ENCODE results near the gene NOS1. TPM values are rescaled to one million over a fixed set of nuclear protein-coding genes. Genes with fewer than 3 reads are reported as not detected.

Gene NOS1
- total and polyA plus RNA-seq, 2 experiments from 2014 or later, result 0.63 to 3.0 TPM

- ATAC-seq, result peak; percentile 61
Measured at GRCh38 chr12:117377758-117378157, 16.3 kb upstream of the NOS1 start.

GRCh38 chr12:117370588-117370987 lies 9.2 kb upstream of the NOS1 start:
- Histone ChIP-seq H4K20me1 (replicated peaks; ENCODE audit: insufficient read depth) (no peaks in the 10 kb centered on the region), H3K4me3 (no peak overlapping the region), H3K4me1 (ENCODE audit: insufficient read depth) (no peaks in the 10 kb centered on the region), H3K27me3 (ENCODE audit: insufficient read depth) (no peaks in the 10 kb centered on the region), H3K9me2 (ENCODE audit: insufficient read depth) (no peaks in the 10 kb centered on the region), H3F3A (replicated peaks; ENCODE audit: low read depth) (no peaks in the 10 kb centered on the region), H3K27ac (ENCODE audit: low read depth) (no peak overlapping the region), H3K36me3 (ENCODE audit: insufficient read depth) (no peaks in the 10 kb centered on the region), H3K4me2 (no peak overlapping the region), H3K79me2 (replicated peaks; ENCODE audit: insufficient read depth) (no peaks in the 10 kb centered on the region), H2AFZ (no peak overlapping the region)
- Mint-ChIP-seq H3K27ac (no peak overlapping the region), H3K27me3 (ENCODE audit: insufficient read depth, low read depth, poor library complexity) (peaks cover 8% of the 10 kb centered on the region), H3K36me3 (ENCODE audit: low read depth) (no peaks in the 10 kb centered on the region), H3K4me3 (no peak overlapping the region), H3K4me1 (no peaks in the 10 kb centered on the region), H3K9me3 (peaks cover 12% of the 10 kb centered on the region)
- DNase-seq (ENCODE audit: low spot score) (no peak), ATAC-seq (no peak)
- TF ChIP-seq ZNF331 (CRISPR knock-in tag; IDR thresholded peaks at IDR 0.05; ENCODE audit: low read depth) (no peak), EZH2phosphoT487 (IDR thresholded peaks at IDR 0.05; ENCODE audit: unreplicated experiment) (no peak), ZNF462 (CRISPR knock-in tag; IDR thresholded peaks at IDR 0.05) (no peak), CTCF (conservative IDR thresholded peaks at IDR 0.05; ENCODE audit: low read depth in 2 of 2) (no peak), REST (IDR thresholded peaks at IDR 0.05; ENCODE audit: unreplicated experiment) (no peak)

More at GRCh38 chr12:117377758-117378157, 16.3 kb upstream of the NOS1 start:
- peaks cover 11% of the 10 kb centered on the region for H3K36me3 Mint-ChIP-seq (ENCODE audit: low read depth)
- Histone ChIP-seq H3K4me1 (ENCODE audit: insufficient read depth) (no peaks in the 10 kb centered on the region), H3K4me2 (no peak overlapping the region), H4K20me1 (replicated peaks; ENCODE audit: insufficient read depth) (no peaks in the 10 kb centered on the region), H3F3A (replicated peaks; ENCODE audit: low read depth) (no peaks in the 10 kb centered on the region), H3K4me3 (no peak overlapping the region), H3K9me2 (ENCODE audit: insufficient read depth) (peaks cover 5% of the 10 kb centered on the region; the same call in 1 of the 2 replicates), H3K36me3 (ENCODE audit: insufficient read depth) (no peaks in the 10 kb centered on the region), H3K79me2 (replicated peaks; ENCODE audit: insufficient read depth) (no peaks in the 10 kb centered on the region), H3K27me3 (ENCODE audit: insufficient read depth) (no peaks in the 10 kb centered on the region), H3K27ac (ENCODE audit: low read depth) (no peak overlapping the region), H2AFZ (no peak overlapping the region)
- no peak overlapping the region for H3K4me3 Mint-ChIP-seq
- no peak overlapping the region for H3K27ac Mint-ChIP-seq
- H3K9me3 Mint-ChIP-seq, result peaks cover 24% of the 10 kb centered on the region
- peaks cover 8% of the 10 kb centered on the region for H3K27me3 Mint-ChIP-seq (ENCODE audit: insufficient read depth, low read depth, poor library complexity)
- peaks cover 3% of the 10 kb centered on the region for H3K4me1 Mint-ChIP-seq
- TF ChIP-seq STAT1 (IDR thresholded peaks at IDR 0.05; ENCODE audit: unreplicated experiment) (no peak), POLR2AphosphoS5 (IDR thresholded peaks at IDR 0.05; ENCODE audit: low read depth) (no peak), ETS1 (IDR thresholded peaks at IDR 0.05) (0 out of 2 replicates have a peak, but pooled peaks have one; percentile 42), EZH2phosphoT487 (IDR thresholded peaks at IDR 0.05; ENCODE audit: unreplicated experiment) (no peak), JUNB (IDR thresholded peaks at IDR 0.05; ENCODE audit: unreplicated experiment) (no peak)
- peak; percentile 75 for DNase-seq (ENCODE audit: low spot score)
